ENCODE measurements around the gene NOXA1. TPM values are rescaled to one million over a fixed set of nuclear protein-coding genes. Genes with fewer than 3 reads are reported as not detected.

NOXA1 gene
- polyA plus RNA-seq, 1 donor from 2014 or later: 1.7 TPM

GRCh38 chr9:137391411-137391754 lies 31.8 kb upstream of the NOXA1 start:
- Histone ChIP-seq H3K27ac (ENCODE audit: low read length) (no peak overlapping the region), H3F3A (ENCODE audit: insufficient read depth, low read length, poor library complexity, severe bottlenecking) (no peaks in the 10 kb centered on the region), H3K9ac (ENCODE audit: low read length) (no peak overlapping the region), H3K4me3 (ENCODE audit: low read length) (no peak overlapping the region), H3K27me3 (ENCODE audit: insufficient read depth, low read depth, low read length) (no peaks in the 10 kb centered on the region), H4K20me1 (ENCODE audit: insufficient read depth) (no peaks in the 10 kb centered on the region), H3K4me2 (ENCODE audit: low read length) (no peak overlapping the region), H3K79me2 (replicated peaks; ENCODE audit: insufficient read depth, low read length) (no peaks in the 10 kb centered on the region), H3K9me3 (ENCODE audit: low read length) (no peaks in the 10 kb centered on the region), H3K9me2 (ENCODE audit: insufficient read depth, low read length) (no peaks in the 10 kb centered on the region), H2AFZ (ENCODE audit: low read depth, low read length) (no peak overlapping the region), H3K36me3 (ENCODE audit: insufficient read depth, low read length) (no peaks in the 10 kb centered on the region)
- TF ChIP-seq CTCF (IDR thresholded peaks at IDR 0.05; ENCODE audit: poor library complexity, severe bottlenecking) (no peak), MXI1 (conservative IDR thresholded peaks at IDR 0.05; ENCODE audit: poor library complexity, severe bottlenecking) (no peak), EZH2 (IDR thresholded peaks at IDR 0.05; ENCODE audit: borderline replicate concordance, insufficient read depth, low read length, poor library complexity, severe bottlenecking) (no peak), TAF1 (IDR thresholded peaks at IDR 0.05; ENCODE audit: low read depth) (no peak), POLR2AphosphoS5 (IDR thresholded peaks at IDR 0.05) (no peak), RAD21 (conservative IDR thresholded peaks at IDR 0.05) (no peak), REST (IDR thresholded peaks at IDR 0.05; ENCODE audit: borderline replicate concordance) (no peak), SMC3 (conservative IDR thresholded peaks at IDR 0.05; ENCODE audit: poor library complexity) (no peak)

DNA sequence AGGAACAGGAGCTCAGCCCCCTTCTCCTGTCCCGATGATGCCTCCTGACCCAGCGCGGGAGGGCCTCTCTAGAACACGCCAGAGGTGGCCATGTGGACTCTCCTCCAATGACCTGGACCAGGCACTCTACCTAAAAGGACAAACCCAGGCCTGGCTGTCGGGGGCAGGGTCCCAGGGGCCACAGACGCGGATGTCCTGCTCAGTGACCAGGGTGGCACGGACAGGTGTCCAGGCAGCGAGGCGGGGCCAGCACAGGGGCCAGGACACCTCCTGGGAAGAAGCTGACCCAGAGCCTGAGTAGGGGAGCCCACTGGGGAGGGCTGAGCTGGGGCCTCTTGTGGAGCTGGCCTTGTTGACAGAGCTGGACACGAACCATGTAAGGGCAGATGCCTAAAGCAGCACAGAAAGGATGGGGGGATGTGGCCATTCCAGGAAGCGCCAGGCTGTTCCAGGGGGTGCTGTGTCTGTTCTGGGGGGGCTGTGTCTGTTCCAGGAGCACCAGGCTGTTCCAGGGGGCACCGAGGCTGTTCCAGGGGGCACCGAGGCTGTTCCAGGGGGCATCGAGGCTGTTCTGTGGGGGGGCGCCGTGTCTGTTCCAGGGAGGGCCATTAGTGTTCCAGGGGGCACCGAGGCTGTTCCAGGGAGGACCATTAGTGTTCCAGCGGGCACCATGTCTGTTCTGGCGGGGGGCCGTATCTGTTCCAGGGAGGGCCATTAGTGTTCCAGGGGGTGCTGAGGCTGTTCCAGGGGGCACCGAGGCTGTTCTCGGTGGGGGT lies 30.8 kb upstream of the NOXA1 start:
- Histone ChIP-seq H2AFZ (ENCODE audit: low read depth, low read length) (no peak overlapping the region), H3K4me2 (ENCODE audit: low read length) (no peak overlapping the region), H3K79me2 (replicated peaks; ENCODE audit: insufficient read depth, low read length) (no peaks in the 10 kb centered on the region), H3F3A (ENCODE audit: insufficient read depth, low read length, poor library complexity, severe bottlenecking) (no peaks in the 10 kb centered on the region), H4K20me1 (ENCODE audit: insufficient read depth) (no peaks in the 10 kb centered on the region), H3K27ac (ENCODE audit: low read length) (no peak overlapping the region), H3K9me3 (ENCODE audit: low read length) (no peaks in the 10 kb centered on the region), H3K36me3 (ENCODE audit: insufficient read depth, low read length) (no peaks in the 10 kb centered on the region), H3K27me3 (ENCODE audit: insufficient read depth, low read depth, low read length) (no peaks in the 10 kb centered on the region), H3K9me2 (ENCODE audit: insufficient read depth, low read length) (no peaks in the 10 kb centered on the region), H3K9ac (ENCODE audit: low read length) (no peak overlapping the region), H3K4me3 (ENCODE audit: low read length) (no peak overlapping the region)
- no peak for TF ChIP-seq EP300 (conservative IDR thresholded peaks at IDR 0.05; ENCODE audit: poor library complexity, severe bottlenecking)
- TF ChIP-seq CTCF (IDR thresholded peaks at IDR 0.05; ENCODE audit: poor library complexity, severe bottlenecking): no peak
- no peak for TF ChIP-seq TAF1 (IDR thresholded peaks at IDR 0.05; ENCODE audit: low read depth)
- TF ChIP-seq POLR2AphosphoS5 (IDR thresholded peaks at IDR 0.05): no peak
- TF ChIP-seq EZH2 (IDR thresholded peaks at IDR 0.05; ENCODE audit: borderline replicate concordance, insufficient read depth, low read length, poor library complexity, severe bottlenecking): no peak
- TF ChIP-seq SMC3 (conservative IDR thresholded peaks at IDR 0.05; ENCODE audit: poor library complexity): no peak
- no peak for TF ChIP-seq MXI1 (conservative IDR thresholded peaks at IDR 0.05; ENCODE audit: poor library complexity, severe bottlenecking)
- TF ChIP-seq REST (IDR thresholded peaks at IDR 0.05; ENCODE audit: borderline replicate concordance): no peak
- TF ChIP-seq RAD21 (conservative IDR thresholded peaks at IDR 0.05): no peak

All from neural cell (in vitro differentiated cells).